TTC549 (cell line): ENCODE results near the gene CDK2AP2.
"Not testable (repeated sequence)": the region's sequence is repeated elsewhere in the genome, so short reads cannot be mapped to it uniquely, and the experiment has no call there.

Source experiments
- FAIRE-seq: peaks from 2 replicates; lab custom pipeline; 2012; peaks lifted over from hg19 to GRCh38; lab: Jason Lieb, UNC

CDK2AP2 gene

DNA sequence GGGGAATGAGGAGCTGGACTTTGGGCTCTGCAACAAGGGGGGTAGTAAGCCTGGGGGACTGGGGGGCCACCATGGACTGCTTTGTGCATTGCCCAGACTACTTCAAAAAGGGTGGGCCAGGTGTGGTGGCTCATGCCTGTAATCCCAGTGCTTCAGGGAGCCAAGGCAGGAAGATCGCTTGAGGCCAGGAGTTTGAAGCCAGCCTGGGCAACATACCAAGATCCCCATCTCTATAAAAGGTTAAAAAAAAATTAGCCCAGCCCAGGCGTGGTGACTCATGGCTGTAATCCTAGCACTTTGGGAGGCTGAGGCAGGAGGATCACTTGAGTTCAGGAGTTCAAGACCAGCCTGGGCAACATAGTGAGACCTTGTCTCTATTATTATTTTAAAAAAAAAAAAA lies 42.4 kb downstream of the CDK2AP2 start:
- FAIRE-seq = not testable (repeated sequence)

DNA sequence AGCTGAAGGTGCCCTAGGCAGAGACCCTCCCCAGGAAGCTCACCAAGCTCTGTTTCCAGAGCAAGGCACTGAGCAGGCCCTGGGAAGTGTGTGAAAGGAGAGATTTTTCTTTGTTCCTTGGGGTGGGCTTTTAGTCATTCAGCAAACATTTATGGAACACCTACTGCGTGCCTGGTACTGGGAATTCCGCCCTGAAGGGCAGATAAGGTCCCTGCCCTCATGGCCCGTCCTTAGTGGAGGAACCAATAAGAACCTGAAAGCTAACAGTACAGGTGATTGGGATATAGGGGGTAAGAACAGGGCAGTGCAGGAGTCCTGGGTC lies 42.8 kb downstream of the CDK2AP2 start:
- no peak for FAIRE-seq

DNA sequence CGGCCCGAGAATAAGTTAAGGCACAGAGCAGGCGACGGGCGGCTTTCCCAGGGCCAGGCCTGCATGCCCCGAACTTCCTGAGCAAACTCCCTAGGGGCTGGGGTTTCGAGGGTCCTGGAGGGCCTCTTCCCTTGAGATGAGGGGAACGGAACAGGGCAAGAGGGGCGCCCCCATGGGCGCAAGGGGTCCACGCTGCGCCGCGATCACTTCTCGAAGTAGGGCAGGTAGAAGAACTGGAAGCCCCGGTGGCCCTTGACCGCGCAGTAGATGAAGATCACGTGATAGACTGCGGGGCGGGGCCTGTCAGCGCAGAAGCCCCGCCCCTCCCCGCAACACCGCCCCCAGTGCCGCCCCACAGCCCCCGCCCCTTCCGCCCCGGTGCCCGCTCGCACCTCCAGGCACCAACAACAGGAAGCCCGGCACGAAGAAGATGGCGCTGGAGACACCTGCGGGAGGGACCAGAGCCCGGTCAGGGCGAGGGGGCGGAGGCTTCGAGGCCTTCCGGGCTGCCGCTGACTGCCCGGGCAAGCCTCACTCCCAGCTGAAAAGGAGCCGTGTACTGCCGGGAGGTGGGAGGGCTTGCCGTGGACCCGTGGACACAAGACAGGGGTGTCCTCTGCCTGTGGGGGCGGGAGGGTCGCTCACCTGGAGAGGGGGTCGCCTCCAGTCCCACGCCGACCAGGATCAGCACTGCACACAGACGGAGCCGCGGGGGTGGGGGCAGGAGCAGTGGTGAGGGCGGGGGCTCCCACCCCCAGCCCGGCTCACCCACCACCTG lies 43.4 kb downstream of the CDK2AP2 start:
- no peak for FAIRE-seq

DNA sequence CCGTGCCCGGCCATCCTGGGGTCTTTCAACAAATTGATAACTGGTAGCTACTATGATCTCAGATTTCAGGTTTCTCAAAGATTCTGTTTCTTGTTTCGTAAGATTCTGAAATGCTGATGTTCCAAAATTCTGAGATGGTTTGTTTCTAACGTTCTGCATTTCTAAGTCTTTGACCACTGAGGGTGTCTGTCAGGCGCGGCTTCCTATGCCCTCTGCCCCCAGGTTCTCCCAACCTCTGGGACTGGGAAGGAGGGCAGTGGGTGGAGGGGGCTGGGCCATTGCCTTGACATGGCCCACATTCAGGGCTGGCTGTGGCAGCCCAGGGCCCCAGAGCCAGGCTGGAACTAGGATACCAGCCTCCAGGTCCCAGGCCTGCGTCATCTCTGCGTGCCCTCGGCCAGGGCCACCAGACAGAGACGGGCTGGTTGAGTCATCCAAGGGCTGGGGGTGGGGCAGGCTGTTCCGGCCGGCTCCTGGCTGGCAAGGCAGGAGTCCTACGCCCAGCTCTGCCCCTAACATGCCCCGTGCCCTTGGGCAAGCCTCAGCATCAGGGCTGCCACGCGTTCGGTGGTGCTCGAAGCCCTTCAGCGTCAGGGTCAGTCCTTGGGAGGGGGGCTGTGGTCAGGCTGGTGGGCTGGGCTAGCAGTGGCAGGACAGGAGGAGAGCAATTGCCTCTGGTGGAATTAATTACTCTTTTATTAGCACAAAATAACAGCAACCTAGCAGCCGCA lies 44.1 kb downstream of the CDK2AP2 start:
- FAIRE-seq = no peak

DNA sequence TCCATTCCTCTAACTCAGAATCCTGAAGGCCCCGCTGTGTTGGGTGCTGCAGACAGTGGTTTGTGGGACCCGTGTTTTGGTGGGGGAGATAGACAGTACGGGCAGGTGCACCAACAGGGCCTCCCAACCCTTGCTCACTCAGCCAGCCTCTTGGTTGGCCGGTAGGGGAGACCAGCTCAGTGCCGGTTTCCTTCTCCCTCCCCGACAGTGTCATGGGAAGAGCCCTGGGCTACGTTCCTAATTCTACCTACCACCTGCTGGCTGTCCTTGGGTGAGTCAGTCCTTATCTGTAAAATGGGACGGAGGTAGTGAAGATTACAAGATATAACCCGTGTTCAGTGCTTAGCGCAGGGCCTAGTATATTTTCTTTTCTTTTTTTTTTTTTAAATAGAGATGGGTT lies 44.8 kb downstream of the CDK2AP2 start:
- no peak for FAIRE-seq

DNA sequence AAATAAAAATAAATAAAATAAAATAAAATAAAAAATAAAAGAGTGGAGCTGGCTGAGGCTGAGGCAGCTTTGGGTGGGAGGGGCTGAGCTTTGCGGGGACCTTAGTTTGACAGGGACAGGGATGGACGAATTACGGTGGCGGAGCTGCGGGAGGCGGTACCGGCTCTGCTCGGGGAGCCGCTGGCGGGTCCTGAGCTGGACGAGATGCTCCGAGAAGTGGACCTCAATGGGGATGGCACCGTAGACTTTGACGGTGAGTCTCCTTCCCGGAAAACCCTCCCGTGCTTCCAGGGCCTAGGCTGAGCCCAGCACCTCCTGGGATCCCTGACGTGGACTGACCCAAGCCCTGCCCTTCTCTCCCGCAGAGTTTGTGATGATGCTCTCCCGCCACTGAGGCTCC lies 49.7 kb downstream of the CDK2AP2 start:
- FAIRE-seq = no peak

DNA sequence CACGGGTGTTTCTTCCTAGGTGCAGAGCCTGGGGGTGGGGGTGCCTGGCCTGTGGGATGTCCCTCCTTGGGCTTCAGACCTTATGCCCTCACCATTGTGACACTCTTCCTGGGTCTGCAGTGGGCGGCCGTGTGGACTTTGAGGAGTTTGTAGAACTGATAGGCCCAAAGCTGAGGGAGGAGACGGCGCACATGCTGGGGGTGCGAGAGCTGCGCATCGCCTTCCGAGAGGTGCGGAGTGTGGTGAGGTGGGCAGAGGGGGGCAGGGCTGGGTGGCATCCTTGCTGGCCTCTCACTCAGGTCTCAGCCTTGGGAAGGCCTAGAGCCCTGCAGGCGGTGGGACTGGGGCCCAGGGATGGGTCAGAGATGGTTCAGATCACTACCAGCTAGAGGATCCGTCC lies 50.5 kb downstream of the CDK2AP2 start:
- FAIRE-seq = no peak
